ENCODE results near the gene ZNF235.
A peak's percentile ranks its signal among the peaks of the same experiment; 100 is the strongest.

Gene ZNF235

GRCh38 chr19:44315883-44316282 is 11.1 kb upstream of the ZNF235 start:
- TF ChIP-seq CTCF (IDR thresholded peaks at IDR 0.05; ENCODE audit: low read depth, low read length, missing control alignments) = no peak

GRCh38 chr19:44313231-44313630 is 8.4 kb upstream of the ZNF235 start:
- H3K4me3 ChIP-seq (ENCODE audit: low read depth, low read length) = no peak overlapping the region
- TF ChIP-seq CTCF (IDR thresholded peaks at IDR 0.05; ENCODE audit: low read depth, low read length, missing control alignments) = no peak
- DNase-seq (ENCODE audit: low read depth) = no peak

More at GRCh38 chr19:44315883-44316282, 11.1 kb upstream of the ZNF235 start:
- DNase-seq (ENCODE audit: low read depth) = no peak
- no peak overlapping the region for H3K4me3 ChIP-seq (ENCODE audit: low read depth, low read length)

- no peak for DNase-seq (ENCODE audit: low read depth)
- no peak for TF ChIP-seq CTCF (IDR thresholded peaks at IDR 0.05; ENCODE audit: low read depth, low read length, missing control alignments)
- H3K4me3 ChIP-seq (ENCODE audit: low read depth, low read length) = no peak overlapping the region
Measured at GRCh38 chr19:44308011-44308410, 3.2 kb upstream of the ZNF235 start.

GRCh38 chr19:44306283-44306682 is 1.5 kb upstream of the ZNF235 start:
- no peak for TF ChIP-seq CTCF (IDR thresholded peaks at IDR 0.05; ENCODE audit: low read depth, low read length, missing control alignments)
- DNase-seq (ENCODE audit: low read depth) = no peak

GRCh38 chr19:44305457-44305856 is 632 bp upstream of the ZNF235 start:
- no peak for DNase-seq (ENCODE audit: low read depth)
- no peak for TF ChIP-seq CTCF (IDR thresholded peaks at IDR 0.05; ENCODE audit: low read depth, low read length, missing control alignments)
- H3K4me3 ChIP-seq (ENCODE audit: low read depth, low read length) = no peak overlapping the region

More at GRCh38 chr19:44306283-44306682, 1.5 kb upstream of the ZNF235 start:
- H3K4me3 ChIP-seq (ENCODE audit: low read depth, low read length) = no peak overlapping the region

GRCh38 chr19:44303976-44304568 is 753 bp downstream of the ZNF235 start:
- no peak for TF ChIP-seq CTCF (IDR thresholded peaks at IDR 0.05; ENCODE audit: low read depth, low read length, missing control alignments)
- DNase-seq (ENCODE audit: low read depth) = no peak
- H3K4me3 ChIP-seq (ENCODE audit: low read depth, low read length) = peak overlapping the region; percentile 83

- DNase-seq (ENCODE audit: low read depth) = no peak
- TF ChIP-seq CTCF (IDR thresholded peaks at IDR 0.05; ENCODE audit: low read depth, low read length, missing control alignments) = no peak
- H3K4me3 ChIP-seq (ENCODE audit: low read depth, low read length) = no peak overlapping the region; the same call in 1 of the 2 replicates
Measured at GRCh38 chr19:44303320-44303719, 1.5 kb downstream of the ZNF235 start.
